Activated CD8-positive, alpha-beta memory T cell treated with anti-CD3 and anti-CD28 coated beads, Interleukin-2, amount 10 ng/mL, durations not matched to agents 7 days and 5 days (primary cell): Measurements from ENCODE around the gene RPS14. TPM values are rescaled to one million over a fixed set of nuclear protein-coding genes. Genes with fewer than 3 reads are reported as not detected.
"Not testable (repeated sequence)": the region's sequence is repeated elsewhere in the genome, so short reads cannot be mapped to it uniquely, and the experiment has no call there.

Experiments
- ATAC-seq: fragments of 150-1000 bp; cut with Tn5 transposase; one replicate; pipeline ENCODE4 v1.10.0; 2021; ENCODE audit warnings: moderate library complexity
- CTCF ChIA-PET: fragments of 350-600 bp; sonication (Branson Sonifier 250); formaldehyde crosslinking; loops from one replicate; lab custom pipeline; 2021; ENCODE audit warnings: antibody characterized with exemption; lab: Charles Lee
- DNase-seq: peaks from one replicate; pipeline ENCODE4 v3.0.0-alpha.2; 2020
- H3K27ac Mint-ChIP-seq: one replicate; pipeline ENCODE4 v1.8.0; 2021; ENCODE audit warnings: mild to moderate bottlenecking, mixed read lengths
- H3K27me3 Mint-ChIP-seq: one replicate; pipeline ENCODE4 v1.8.0; 2021; ENCODE audit warnings: mixed read lengths
- H3K36me3 Mint-ChIP-seq: one replicate; pipeline ENCODE4 v1.8.0; 2021; ENCODE audit warnings: mild to moderate bottlenecking, mixed read lengths
- H3K4me1 Mint-ChIP-seq: one replicate; pipeline ENCODE4 v1.8.0; 2021; ENCODE audit warnings: mixed read lengths
- H3K4me3 Mint-ChIP-seq: one replicate; pipeline ENCODE4 v1.8.0; 2021; ENCODE audit warnings: mild to moderate bottlenecking, moderate library complexity, mixed read lengths
- H3K9me3 Mint-ChIP-seq: one replicate; pipeline ENCODE4 v1.8.0; 2022; ENCODE audit warnings: low read depth, mixed read lengths
- total RNA-seq, 2 experiments: library from RNA; stranded (reverse); gene quantifications; one replicate each; pipeline ENCODE4 v1.2.3, GENCODE V29; 2021

Gene RPS14
- total RNA-seq, 2 experiments from 2014 or later, result 1,980 to 2,218 TPM

GRCh38 chr5:150468206-150468605 lies 18.7 kb upstream of the RPS14 start:
- H3K36me3 Mint-ChIP-seq, result no peaks in the 10 kb centered on the region
- H3K4me1 Mint-ChIP-seq, result no peaks in the 10 kb centered on the region
- H3K27me3 Mint-ChIP-seq, result peaks cover 3% of the 10 kb centered on the region
- CTCF ChIA-PET, result no interaction called here
- no peak overlapping the region for H3K4me3 Mint-ChIP-seq
- no peak overlapping the region for H3K27ac Mint-ChIP-seq
- H3K9me3 Mint-ChIP-seq, result no peaks in the 10 kb centered on the region
- no peak for ATAC-seq
- DNase-seq, result no peak

GRCh38 chr5:150465927-150466326 lies 16.4 kb upstream of the RPS14 start:
- DNase-seq, result no peak
- Mint-ChIP-seq H3K9me3 (no peaks in the 10 kb centered on the region), H3K4me3 (no peak overlapping the region), H3K27ac (no peak overlapping the region), H3K27me3 (peaks cover 3% of the 10 kb centered on the region), H3K36me3 (no peaks in the 10 kb centered on the region), H3K4me1 (no peaks in the 10 kb centered on the region)
- no peak for ATAC-seq
- CTCF ChIA-PET, result no interaction called here

DNA sequence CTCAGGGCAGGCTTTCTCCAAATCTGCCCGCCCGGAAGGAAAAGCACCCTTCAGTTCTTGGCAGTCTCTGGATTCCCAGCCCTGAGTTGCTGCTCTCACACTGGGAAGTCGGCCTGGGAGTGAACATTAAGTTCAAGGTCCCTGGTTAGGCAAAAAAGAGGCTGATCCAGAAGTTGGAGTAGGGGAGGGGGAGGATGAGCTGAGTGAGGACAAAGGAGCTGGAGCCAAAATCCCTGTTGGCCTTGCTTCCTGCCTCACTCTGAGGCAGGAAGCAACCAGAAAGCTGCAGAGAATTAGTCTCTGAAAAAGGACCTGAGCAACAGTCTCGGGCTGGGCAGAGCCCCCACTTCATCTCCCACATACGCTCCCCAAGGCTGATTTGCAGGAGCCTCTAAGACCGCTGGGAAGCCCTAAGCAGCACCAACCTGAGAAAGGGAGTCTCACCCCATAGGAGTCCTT lies 15.0 kb upstream of the RPS14 start:
- CTCF ChIA-PET, result no interaction called here
- Mint-ChIP-seq H3K36me3 (no peaks in the 10 kb centered on the region), H3K27ac (no peak overlapping the region), H3K4me1 (no peaks in the 10 kb centered on the region), H3K27me3 (peaks cover 3% of the 10 kb centered on the region), H3K9me3 (no peaks in the 10 kb centered on the region), H3K4me3 (no peak overlapping the region)
- DNase-seq (no peak), ATAC-seq (no peak)

DNA sequence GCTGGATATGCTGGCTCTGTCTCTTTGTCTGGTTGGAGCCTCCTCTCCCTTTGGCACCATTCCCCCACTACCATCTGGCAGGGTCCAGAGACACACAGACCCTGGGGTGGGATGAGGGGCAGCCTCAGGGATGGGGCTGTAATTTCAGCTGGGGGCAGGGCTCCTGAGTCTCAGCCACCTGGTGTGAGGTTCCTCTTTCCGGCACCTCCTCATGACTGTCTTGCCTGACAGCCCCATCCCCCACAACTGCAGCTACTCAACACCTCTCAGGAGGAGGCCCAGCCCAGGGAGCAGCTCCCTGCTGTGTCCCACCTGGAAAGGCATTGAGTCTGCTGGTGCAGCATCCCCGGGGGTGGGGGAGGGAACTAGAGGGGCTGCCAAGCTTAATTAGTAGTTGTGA lies 11.7 kb upstream of the RPS14 start:
- CTCF ChIA-PET, result interaction anchor here (5.0 kb wide), 1 partner anchor 84 kb away, joined by 30 read pairs; no protein-coding TSS in a partner anchor
- Mint-ChIP-seq H3K4me3 (no peak overlapping the region), H3K36me3 (no peaks in the 10 kb centered on the region), H3K27me3 (no peaks in the 10 kb centered on the region), H3K9me3 (no peaks in the 10 kb centered on the region), H3K4me1 (peaks cover 23% of the 10 kb centered on the region), H3K27ac (no peak overlapping the region)
- ATAC-seq, result no peak
- no peak for DNase-seq

- CTCF ChIA-PET, result interaction anchor here (0.8 to 5.0 kb wide), 3 partner anchors 9 to 85 kb away, joined by 3 to 30 read pairs (median 4); no protein-coding TSS in a partner anchor
- Mint-ChIP-seq H3K27me3 (no peaks in the 10 kb centered on the region), H3K27ac (no peak overlapping the region), H3K4me3 (no peak overlapping the region), H3K4me1 (peaks cover 23% of the 10 kb centered on the region), H3K36me3 (no peaks in the 10 kb centered on the region), H3K9me3 (no peaks in the 10 kb centered on the region)
- no peak for ATAC-seq
- DNase-seq, result no peak
Observed at GRCh38 chr5:150460781-150461180, 11.2 kb upstream of the RPS14 start.

- no peak overlapping the region for H3K4me3 Mint-ChIP-seq
- CTCF ChIA-PET, result interaction anchor here (0.5 to 5.0 kb wide), 21 partner anchors 8 to 656 kb away, joined by 3 to 30 read pairs (median 4); partner anchors contain the start of genes IRGM and RBM22
- no peaks in the 10 kb centered on the region for H3K36me3 Mint-ChIP-seq
- peak overlapping the region; percentile 18 for H3K27ac Mint-ChIP-seq
- peaks cover 23% of the 10 kb centered on the region for H3K4me1 Mint-ChIP-seq
- ATAC-seq (peak; percentile 99), DNase-seq (peak; percentile 87)
- no peaks in the 10 kb centered on the region for H3K27me3 Mint-ChIP-seq
- H3K9me3 Mint-ChIP-seq, result no peaks in the 10 kb centered on the region
Observed at GRCh38 chr5:150458802-150459557, 9.4 kb upstream of the RPS14 start.

DNA sequence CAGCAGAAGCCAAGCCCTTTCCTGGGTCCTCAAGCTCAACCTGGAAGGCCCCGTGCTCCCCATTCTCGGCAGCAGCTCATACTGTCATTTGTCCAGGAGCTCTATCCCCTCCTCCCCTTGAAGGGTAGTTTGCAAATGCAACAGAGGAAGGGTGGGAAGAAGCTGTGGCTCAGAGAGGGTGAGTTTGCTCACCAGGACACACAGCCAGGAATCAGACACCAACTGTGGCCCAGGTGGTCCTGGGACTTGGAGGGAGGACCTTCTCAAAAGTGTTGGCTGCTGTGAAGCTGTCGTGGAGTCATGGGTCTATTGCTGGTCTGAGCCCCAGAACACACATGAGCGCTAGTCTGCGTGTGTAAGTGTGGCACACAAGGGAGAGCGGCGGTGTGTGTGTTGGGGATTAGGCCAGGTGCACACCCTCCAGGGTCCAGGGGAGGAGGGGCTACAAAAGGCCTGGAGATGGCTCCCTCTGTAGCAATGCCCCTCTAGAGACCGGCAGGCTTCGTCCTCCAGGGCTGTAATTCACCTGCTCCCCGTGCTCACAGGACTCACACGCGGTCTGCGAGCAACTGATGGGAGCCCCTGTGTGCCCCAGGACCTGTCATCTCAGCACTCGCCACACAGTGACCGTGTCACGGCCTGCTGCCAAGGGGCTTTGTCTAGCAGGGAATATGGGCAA lies 8.2 kb upstream of the RPS14 start:
- CTCF ChIA-PET, result interaction anchor here (0.7 to 5.0 kb wide), 10 partner anchors 12 to 639 kb away, joined by 3 to 30 read pairs (median 6); partner anchors contain the start of genes IRGM and RBM22

DNA sequence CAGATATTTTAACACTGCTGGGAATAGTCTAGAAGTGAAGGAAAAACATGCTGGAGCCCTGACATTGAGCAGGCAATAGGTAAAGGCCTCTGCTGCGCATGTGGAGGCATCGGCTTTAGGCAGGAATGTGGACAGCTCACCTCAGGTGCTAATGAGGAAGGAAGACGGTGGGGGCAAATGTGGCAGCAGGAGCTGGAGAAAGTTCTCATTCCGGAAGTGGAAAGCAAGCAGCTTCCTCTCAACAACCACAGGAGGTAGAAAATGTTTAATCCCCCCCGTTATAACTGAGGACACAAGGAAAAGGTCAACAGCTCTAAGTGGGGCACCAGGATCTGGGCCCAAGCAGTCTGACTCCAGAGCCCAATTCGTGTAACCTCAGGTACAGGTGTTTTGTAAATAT lies 7.6 kb upstream of the RPS14 start:
- no peaks in the 10 kb centered on the region for H3K9me3 Mint-ChIP-seq
- CTCF ChIA-PET, result interaction anchor here (1.0 to 5.0 kb wide), 6 partner anchors 11 to 389 kb away, joined by 3 to 30 read pairs (median 4); partner anchors contain the start of genes IRGM and RBM22
- no peak overlapping the region for H3K27ac Mint-ChIP-seq
- H3K4me1 Mint-ChIP-seq, result peaks cover 23% of the 10 kb centered on the region
- no peak overlapping the region for H3K4me3 Mint-ChIP-seq
- H3K27me3 Mint-ChIP-seq, result no peaks in the 10 kb centered on the region
- no peaks in the 10 kb centered on the region for H3K36me3 Mint-ChIP-seq
- ATAC-seq, result no peak
- DNase-seq, result no peak

More for the DNA sequence above, 8.2 kb upstream of the RPS14 start:
- peaks cover 23% of the 10 kb centered on the region for H3K4me1 Mint-ChIP-seq
- ATAC-seq (no peak), DNase-seq (no peak)
- H3K27ac Mint-ChIP-seq, result no peak overlapping the region
- H3K27me3 Mint-ChIP-seq, result no peaks in the 10 kb centered on the region
- no peak overlapping the region for H3K4me3 Mint-ChIP-seq
- no peaks in the 10 kb centered on the region for H3K9me3 Mint-ChIP-seq
- no peaks in the 10 kb centered on the region for H3K36me3 Mint-ChIP-seq

DNA sequence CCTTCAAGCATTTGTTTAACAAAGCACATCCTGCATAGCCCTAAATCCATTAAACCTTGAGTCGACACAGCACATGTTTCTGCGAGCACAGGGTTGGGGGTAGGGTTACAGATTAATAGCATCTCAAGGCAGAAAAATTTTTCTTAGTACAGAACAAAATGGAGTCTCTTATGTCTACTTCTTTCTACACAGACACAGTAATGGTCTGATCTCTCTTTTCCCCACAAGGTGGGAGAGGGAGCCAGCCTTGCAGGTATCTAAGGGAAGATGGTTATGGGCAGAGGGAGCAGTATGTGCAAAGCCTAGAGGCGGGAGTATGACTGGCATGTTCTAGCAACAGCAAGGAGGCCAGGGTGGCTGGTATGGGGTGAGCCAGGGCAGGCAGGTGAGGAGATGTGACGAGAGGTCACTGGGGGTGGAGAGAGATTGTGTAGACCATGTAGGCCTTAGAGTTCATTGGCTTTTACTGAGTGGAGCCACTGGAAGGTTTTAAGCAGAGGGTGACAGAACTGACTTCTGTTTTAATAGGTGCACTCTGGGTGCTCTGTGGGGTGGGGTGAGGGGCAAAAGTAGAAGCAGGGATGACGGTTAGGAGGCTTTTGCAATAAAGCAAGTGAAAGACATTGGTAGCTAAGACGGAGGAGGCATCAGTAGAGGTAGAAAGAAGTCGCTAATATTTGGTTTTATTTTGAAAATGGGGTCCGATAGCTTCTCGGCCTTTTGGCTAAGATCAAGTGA lies 5.1 kb upstream of the RPS14 start:
- no peaks in the 10 kb centered on the region for H3K36me3 Mint-ChIP-seq
- no peaks in the 10 kb centered on the region for H3K9me3 Mint-ChIP-seq
- no peaks in the 10 kb centered on the region for H3K27me3 Mint-ChIP-seq
- DNase-seq (no peak), ATAC-seq (no peak)
- H3K4me1 Mint-ChIP-seq, result peaks cover 25% of the 10 kb centered on the region
- no peak overlapping the region for H3K4me3 Mint-ChIP-seq
- CTCF ChIA-PET, result interaction anchor here (0.7 to 1.0 kb wide), 2 partner anchors 392 to 710 kb away, joined by 3 to 4 read pairs; partner anchors contain the start of gene IRGM
- H3K27ac Mint-ChIP-seq, result no peak overlapping the region

- CTCF ChIA-PET, DNase-seq, H3K36me3 Mint-ChIP-seq, ATAC-seq, H3K27ac Mint-ChIP-seq, H3K4me3 Mint-ChIP-seq, H3K9me3 Mint-ChIP-seq, H3K27me3 Mint-ChIP-seq: not testable (repeated sequence)
- H3K4me1 Mint-ChIP-seq, result peaks cover 20% of the 10 kb centered on the region
Observed at GRCh38 chr5:150454027-150454426, 4.5 kb upstream of the RPS14 start.

GRCh38 chr5:150452914-150453313 lies 3.4 kb upstream of the RPS14 start:
- H3K9me3 Mint-ChIP-seq, result no peaks in the 10 kb centered on the region
- H3K4me3 Mint-ChIP-seq, result no peak overlapping the region
- no peak for ATAC-seq
- H3K4me1 Mint-ChIP-seq, result peaks cover 22% of the 10 kb centered on the region
- no peaks in the 10 kb centered on the region for H3K27me3 Mint-ChIP-seq
- DNase-seq, result no peak
- CTCF ChIA-PET, result interaction anchor here (1.2 kb wide), 1 partner anchor 90 kb away, joined by 4 read pairs; no protein-coding TSS in a partner anchor
- no peak overlapping the region for H3K27ac Mint-ChIP-seq
- peaks cover 13% of the 10 kb centered on the region for H3K36me3 Mint-ChIP-seq

DNA sequence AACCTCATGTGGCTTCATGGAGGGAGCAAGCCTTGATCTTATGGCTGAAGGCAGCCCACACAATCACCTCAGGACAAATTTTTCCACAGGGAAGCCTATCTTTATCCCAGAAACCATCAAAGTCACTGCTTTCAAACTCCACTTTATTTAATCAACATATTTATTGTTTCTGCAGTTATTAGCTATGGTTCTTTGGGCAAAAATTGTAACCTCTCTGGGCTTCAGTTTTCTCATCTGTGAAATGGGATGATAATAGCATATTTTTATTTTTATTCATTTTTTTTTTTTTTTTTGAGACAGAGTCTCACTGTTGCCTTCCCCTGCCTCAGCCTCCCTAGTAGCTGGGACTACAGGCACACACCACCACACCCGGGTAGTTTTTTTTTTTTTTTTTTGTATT lies 2.1 kb upstream of the RPS14 start:
- DNase-seq (no peak), ATAC-seq (no peak)
- Mint-ChIP-seq H3K27me3 (no peaks in the 10 kb centered on the region), H3K27ac (no peak overlapping the region), H3K36me3 (peaks cover 27% of the 10 kb centered on the region), H3K4me3 (no peak overlapping the region), H3K9me3 (no peaks in the 10 kb centered on the region), H3K4me1 (peaks cover 24% of the 10 kb centered on the region)
- CTCF ChIA-PET, result interaction anchor here (0.7 to 3.6 kb wide), 6 partner anchors 9 to 249 kb away, joined by 3 to 21 read pairs (median 4); partner anchors contain the start of genes CD74 and RBM22
